Fibroblast of pulmonary artery (primary cell): ENCODE data around the gene NPBWR2.
A peak's percentile ranks its signal among the peaks of the same experiment; 100 is the strongest.

Experiments used
- DNase-seq: peaks from one replicate; pipeline ENCODE4 v3.0.0-alpha.2; 2010; ENCODE audit warnings: low read depth
- H3K4me3 ChIP-seq: replicated peaks from 2 replicates; pipeline ENCODE4 v1.5.1; 2011; ENCODE audit warnings: low read depth, mild to moderate bottlenecking, control low read depth, low read length, moderate library complexity
- TF ChIP-seq, protein P1 (sequence below): IDR thresholded peaks from 2 replicates; pipeline ENCODE4 v1.5.1; 2011; ENCODE audit warnings: mild to moderate bottlenecking, control low read depth, low read length, inconsistent platforms; ENCODE audit errors: missing control alignments

Gene NPBWR2

GRCh38 chr20:64084685-64085152 lies 22.6 kb downstream of the NPBWR2 start:
- no peak overlapping the region for H3K4me3 ChIP-seq
- TF ChIP-seq, protein P1, sequence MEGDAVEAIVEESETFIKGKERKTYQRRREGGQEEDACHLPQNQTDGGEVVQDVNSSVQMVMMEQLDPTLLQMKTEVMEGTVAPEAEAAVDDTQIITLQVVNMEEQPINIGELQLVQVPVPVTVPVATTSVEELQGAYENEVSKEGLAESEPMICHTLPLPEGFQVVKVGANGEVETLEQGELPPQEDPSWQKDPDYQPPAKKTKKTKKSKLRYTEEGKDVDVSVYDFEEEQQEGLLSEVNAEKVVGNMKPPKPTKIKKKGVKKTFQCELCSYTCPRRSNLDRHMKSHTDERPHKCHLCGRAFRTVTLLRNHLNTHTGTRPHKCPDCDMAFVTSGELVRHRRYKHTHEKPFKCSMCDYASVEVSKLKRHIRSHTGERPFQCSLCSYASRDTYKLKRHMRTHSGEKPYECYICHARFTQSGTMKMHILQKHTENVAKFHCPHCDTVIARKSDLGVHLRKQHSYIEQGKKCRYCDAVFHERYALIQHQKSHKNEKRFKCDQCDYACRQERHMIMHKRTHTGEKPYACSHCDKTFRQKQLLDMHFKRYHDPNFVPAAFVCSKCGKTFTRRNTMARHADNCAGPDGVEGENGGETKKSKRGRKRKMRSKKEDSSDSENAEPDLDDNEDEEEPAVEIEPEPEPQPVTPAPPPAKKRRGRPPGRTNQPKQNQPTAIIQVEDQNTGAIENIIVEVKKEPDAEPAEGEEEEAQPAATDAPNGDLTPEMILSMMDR, result no peak
- DNase-seq, result no peak

- H3K4me3 ChIP-seq, result peak within 1 kb of the TSS; percentile 37
- TF ChIP-seq, protein P1, result no peak
- DNase-seq, result no peak
Measured at GRCh38 chr20:64083804-64084684, 23.3 kb downstream of the NPBWR2 start, which contains the start of gene LKAAEAR1. Gene LKAAEAR1, minus strand, starts transcription at chr20:64084398. Its CDS starts 179 bp downstream, at chr20:64084219.

DNA sequence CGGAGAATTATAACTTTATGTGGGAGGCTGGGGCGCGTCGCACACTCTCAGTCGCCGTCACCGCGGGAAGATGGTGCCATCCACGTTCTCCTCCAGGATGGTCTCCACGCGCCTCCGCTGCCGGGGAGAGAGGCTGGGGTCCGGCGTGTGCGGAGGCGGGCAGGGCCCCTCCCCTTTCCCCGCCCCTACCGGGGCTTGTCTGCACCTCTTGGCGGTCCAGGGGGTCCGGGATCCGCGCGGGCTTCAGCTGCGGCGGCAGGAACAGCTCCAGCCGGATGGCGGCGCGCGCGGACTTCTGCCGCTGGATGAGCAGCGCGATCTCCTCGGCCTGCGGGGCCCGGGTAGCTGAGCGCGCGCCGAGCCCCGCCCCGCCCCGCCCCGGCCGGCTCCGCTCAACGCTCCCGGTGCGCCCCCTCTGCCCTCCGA lies 24.0 kb downstream of the NPBWR2 start:
- peak overlapping the region; percentile 37 for H3K4me3 ChIP-seq
- DNase-seq, result peak; percentile 72
- TF ChIP-seq, protein P1, result peak; percentile 36

DNA sequence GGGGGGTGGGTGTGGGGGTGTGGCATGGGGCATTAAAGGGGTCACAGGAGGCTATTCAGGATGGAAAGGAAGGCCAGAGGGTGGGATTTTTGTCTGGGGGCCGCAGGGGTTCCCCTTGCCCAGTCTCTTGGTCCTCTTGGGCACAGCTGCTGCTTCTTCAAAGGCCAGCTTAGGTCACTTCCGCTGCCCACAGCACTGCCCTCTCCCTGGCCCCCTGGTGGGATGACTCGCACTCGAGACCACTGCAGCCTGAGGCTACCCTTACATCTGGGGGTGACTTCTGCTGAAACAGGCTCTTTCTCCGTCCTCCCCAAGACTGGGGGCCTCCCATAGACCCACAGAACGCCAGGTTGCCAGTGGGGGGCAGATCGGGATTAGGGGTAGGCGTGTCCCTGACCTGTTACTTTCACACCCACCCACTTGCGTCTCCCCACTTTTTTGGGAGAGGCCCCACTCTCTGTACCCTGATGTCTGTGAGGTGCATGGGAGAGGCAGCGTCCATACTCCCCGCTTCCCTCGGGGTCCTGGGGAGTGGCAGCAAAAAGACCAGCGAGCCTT lies 24.5 kb downstream of the NPBWR2 start:
- TF ChIP-seq, protein P1, result no peak
- H3K4me3 ChIP-seq, result peak overlapping the region; percentile 32

GRCh38 chr20:64082126-64082731 lies 25.1 kb downstream of the NPBWR2 start:
- no peak overlapping the region for H3K4me3 ChIP-seq
- TF ChIP-seq, protein P1, result no peak
- no peak for DNase-seq

More for the DNA sequence above, 24.5 kb downstream of the NPBWR2 start:
- DNase-seq, result no peak

GRCh38 chr20:64081624-64081964 lies 25.8 kb downstream of the NPBWR2 start:
- TF ChIP-seq, protein P1, result no peak
- no peak for DNase-seq

More at GRCh38 chr20:64081624-64081964, 25.8 kb downstream of the NPBWR2 start:
- H3K4me3 ChIP-seq, result no peak overlapping the region
